Activated CD8-positive, alpha-beta memory T cell treated with anti-CD3 and anti-CD28 coated beads, Interleukin-2, amount 50 U/mL, for 24 hours (primary cell): Measurements from ENCODE around the gene PLA2G1B.

Experiments used
- DNase-seq: peaks from one replicate; pipeline ENCODE4 v3.0.0-alpha.2; 2020; ENCODE audit errors: extremely low read depth

The PLA2G1B gene

DNA sequence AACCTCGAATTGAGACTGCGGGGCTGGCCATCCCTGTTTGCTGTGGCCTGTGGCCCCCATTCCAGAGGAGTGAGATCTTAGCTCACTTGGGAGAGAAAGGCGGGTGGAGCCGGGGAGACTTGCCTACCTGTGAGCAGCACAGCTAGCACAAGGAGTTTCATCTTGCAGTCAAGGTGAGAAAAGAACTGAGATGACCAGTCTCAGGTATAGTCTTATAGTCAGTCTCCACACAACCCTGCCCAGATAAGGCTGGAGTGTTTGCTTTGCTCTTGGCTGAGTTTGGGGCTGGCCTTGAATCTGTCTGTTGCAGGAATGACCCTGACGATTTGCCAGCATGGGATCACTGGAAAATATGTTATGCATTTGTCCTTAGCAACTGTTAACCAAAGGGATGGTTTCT is at the start of gene PLA2G1B:
TSS of gene PLA2G1B (minus strand) at position 187 of the 400 bp plus-strand sequence. CDS start at position 161, 26 bp downstream.
- DNase-seq, result no peak

GRCh38 chr12:120376934-120377572 is 49.5 kb upstream of the PLA2G1B start:
- DNase-seq, result no peak

- no peak for DNase-seq
Observed at GRCh38 chr12:120376416-120376815, 48.8 kb upstream of the PLA2G1B start.

GRCh38 chr12:120376009-120376408 is 48.4 kb upstream of the PLA2G1B start:
- DNase-seq, result no peak

GRCh38 chr12:120373683-120374082 is 46.1 kb upstream of the PLA2G1B start:
- no peak for DNase-seq

DNA sequence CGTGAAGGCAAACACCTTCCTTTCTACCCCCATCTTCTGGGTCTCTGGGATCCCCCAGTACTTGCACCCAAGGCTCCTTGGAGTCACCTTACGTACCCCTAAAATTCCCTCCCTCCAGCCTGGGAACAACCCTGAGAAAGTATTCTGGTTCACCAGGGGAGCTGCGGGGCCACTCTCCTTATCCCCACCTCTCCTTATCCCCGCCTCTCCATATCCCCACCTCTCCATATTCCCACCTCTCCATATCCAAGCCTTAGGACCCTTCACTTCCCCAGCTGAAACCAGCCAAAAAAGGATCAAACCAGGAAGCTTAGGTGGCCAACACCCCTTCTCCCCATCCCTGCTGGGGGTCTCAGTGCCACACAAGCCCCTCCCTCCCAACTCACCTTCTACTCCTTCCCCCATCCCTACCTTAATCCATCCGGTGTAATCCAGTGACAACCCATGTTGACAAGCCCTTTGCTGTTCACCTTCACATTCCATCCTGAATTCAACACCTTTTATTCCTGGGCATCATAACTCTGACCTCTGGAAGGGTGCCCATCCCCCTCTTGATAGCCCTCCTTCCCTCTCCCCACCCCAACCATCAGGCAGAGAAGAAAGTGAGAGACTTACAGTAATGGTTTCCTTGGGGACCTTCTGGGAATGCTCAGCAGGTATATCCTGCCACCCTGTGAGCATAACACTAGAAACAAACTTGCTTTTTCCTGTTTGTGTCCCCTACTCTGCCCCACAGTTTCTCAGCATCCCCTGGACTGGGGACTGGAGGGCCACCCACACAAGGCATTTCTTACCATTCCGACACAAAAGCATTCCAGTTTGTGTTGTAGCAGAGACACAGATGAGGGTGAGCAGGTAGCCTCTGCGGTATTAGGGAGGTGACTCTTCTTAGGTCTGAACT is 43.0 kb upstream of the PLA2G1B start:
- no peak for DNase-seq

- no peak for DNase-seq
Observed at GRCh38 chr12:120369603-120370342, 42.2 kb upstream of the PLA2G1B start.

GRCh38 chr12:120368789-120369602 is 41.4 kb upstream of the PLA2G1B start, which contains the start of gene MSI1:
MSI1 (minus strand) TSS chr12:120369164; CDS start chr12:120369091, 73 bp downstream.
- DNase-seq, result no peak

- DNase-seq, result no peak
Observed at GRCh38 chr12:120367924-120368788, 40.6 kb upstream of the PLA2G1B start.

GRCh38 chr12:120367233-120367923 is 39.8 kb upstream of the PLA2G1B start:
- DNase-seq, result no peak

DNA sequence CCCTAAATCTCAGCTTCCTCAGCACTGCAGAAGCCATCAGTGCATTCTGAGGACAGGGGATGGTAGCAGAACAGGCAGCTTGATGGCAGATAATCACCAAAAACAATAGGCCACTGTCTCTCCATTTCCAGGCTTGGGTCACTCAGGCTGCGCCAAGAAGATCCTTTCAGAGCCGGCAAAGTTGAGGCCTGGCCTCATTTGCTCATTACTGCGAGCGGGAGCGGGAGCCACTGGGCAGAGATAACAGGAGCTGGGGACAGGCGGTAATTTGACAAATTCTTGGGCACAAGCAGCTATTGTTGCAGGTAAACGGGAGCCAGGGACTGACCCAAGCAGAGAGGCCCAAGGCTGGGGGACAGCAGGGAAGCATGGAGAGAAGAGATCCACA is 39.3 kb upstream of the PLA2G1B start:
- no peak for DNase-seq

- no peak for DNase-seq
Observed at GRCh38 chr12:120366341-120366705, 38.7 kb upstream of the PLA2G1B start.

DNA sequence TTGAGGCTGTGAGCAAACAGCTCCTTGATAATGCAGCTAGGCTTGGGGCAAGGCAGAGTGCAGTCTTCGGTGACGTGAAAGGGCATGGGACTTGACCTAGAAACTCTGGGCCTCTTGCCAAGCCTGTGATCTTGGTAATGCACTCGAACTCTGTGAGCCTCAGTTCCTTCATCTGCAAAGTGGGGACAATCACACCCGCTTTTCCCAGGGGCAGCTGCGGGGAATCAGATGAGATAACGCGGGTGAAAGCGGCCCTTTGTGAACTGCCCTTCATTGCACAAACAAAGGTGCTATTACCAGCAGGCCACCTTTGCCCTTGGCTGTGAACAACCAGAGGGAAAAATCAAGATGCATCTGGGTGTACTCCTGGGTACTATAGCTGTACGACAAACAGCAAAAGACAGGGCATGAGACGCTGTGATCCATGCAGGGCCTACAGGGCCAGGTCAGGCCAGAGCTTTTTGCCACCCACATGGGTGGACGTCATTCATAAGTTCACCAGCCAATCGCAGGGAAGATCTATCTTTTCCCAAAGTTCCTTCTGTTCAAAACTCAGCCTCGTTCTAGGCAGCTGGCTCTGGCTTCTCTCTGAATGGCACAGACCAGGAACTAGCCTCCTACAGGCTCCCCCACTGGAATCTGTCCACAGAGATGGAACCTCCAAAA is 38.2 kb upstream of the PLA2G1B start:
- DNase-seq, result no peak

DNA sequence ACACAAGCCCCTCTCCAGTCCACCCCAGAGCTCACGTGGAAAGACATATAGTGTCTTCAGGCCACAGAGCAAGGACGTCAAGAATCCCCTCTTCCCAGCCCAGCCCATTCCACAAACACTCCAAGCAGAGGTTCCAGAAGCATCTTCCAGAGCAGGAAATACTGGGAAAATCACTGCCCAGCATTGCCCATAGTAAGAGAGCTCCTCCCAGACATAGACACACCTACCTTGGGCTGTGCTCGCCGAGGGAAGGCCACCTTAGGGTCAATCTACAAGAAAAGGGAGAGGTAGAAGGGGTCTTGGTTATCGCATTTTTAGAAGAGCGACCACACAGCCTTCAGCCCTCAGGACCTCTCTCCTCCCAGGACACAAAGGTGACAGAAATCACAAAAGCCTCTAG is 36.9 kb upstream of the PLA2G1B start:
- DNase-seq, result no peak

GRCh38 chr12:120363274-120363855 is 35.8 kb upstream of the PLA2G1B start:
- no peak for DNase-seq

GRCh38 chr12:120362516-120363273 is 35.1 kb upstream of the PLA2G1B start:
- no peak for DNase-seq

DNA sequence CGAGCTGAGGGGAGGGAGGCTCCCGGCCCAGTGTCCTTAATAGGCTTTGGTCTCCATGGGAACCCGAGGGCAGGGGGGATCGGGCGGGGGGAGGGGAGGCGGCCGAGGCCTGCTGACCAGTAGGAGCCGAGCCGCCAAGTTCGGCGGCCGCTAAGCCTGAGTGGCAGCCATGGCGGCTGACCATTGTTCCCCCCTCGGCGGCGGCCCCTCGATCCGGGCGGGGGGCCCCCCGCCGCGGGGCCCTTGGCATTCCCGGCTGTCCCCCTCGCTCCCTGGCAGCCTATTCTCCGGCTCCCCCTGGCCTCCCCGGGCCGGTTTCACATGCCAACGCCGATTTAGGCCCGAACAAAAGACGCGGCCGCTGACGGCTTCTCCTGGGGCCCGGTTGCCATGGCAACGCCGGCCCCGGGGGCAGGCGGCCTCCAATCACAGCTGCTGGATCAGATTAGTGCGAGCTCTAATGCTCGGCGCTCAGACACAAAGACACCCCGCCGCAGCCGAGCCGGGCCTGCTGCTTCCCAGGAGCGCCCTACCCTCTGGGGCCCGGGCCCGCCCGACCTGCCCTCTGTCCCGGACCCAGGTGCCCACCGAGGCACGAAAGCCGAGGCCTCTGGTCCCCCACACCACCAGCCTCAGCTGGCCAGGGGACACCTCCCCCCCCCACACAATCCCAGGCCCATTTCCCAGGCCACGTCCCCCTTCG is 34.1 kb upstream of the PLA2G1B start:
- DNase-seq, result no peak

GRCh38 chr12:120359128-120359527 is 31.5 kb upstream of the PLA2G1B start:
- DNase-seq, result no peak
